ENCODE data around the gene PCED1A.

- TF ChIP-seq RFX1 (IDR thresholded peaks at IDR 0.05) (no peak), KLF16 (IDR thresholded peaks at IDR 0.05) (no peak), SIN3A (IDR thresholded peaks at IDR 0.05; ENCODE audit: borderline replicate concordance in 2 of 2, control insufficient read depth in 1 of 2, low read depth in 2 of 2, low read length in 2 of 2) (no peak), ZNF212 (CRISPR knock-in tag; IDR thresholded peaks at IDR 0.05) (no peak), BACH1 (tag; IDR thresholded peaks at IDR 0.05) (no peak), POLR2A (conservative IDR thresholded peaks at IDR 0.05) (no peak), FOXM1 (IDR thresholded peaks at IDR 0.05; ENCODE audit: low read depth) (no peak), FOXM1 (CRISPR knock-in tag; IDR thresholded peaks at IDR 0.05; ENCODE audit: low read depth) (no peak), SREBF2 (CRISPR knock-in tag; IDR thresholded peaks at IDR 0.05) (no peak), RBM22 (IDR thresholded peaks at IDR 0.05; ENCODE audit: low read depth, low read length, poor library complexity, severe bottlenecking) (no peak), FOSL1 (tag; conservative IDR thresholded peaks at IDR 0.05) (no peak)
These were observed 18.1 kb upstream of the PCED1A start for GRCh38 chr20:2858591-2858990.
